IPS DF 19.7 (cell line): Measurements from ENCODE around the gene ZNF628.
"Not testable (repeated sequence)": the region's sequence is repeated elsewhere in the genome, so short reads cannot be mapped to it uniquely, and the experiment has no call there.

Experiments
- DNase-seq: peaks from one replicate; pipeline ENCODE4 v3.0.0-alpha.2; 2013; ENCODE audit warnings: low read depth, low spot score

The ZNF628 gene

GRCh38 chr19:55496820-55497219 is 20.4 kb downstream of the ZNF628 start:
- DNase-seq = not testable (repeated sequence)

- DNase-seq = no peak
These were observed 21.3 kb downstream of the ZNF628 start for GRCh38 chr19:55497763-55498162.

- no peak for DNase-seq
These were observed 21.9 kb downstream of the ZNF628 start for GRCh38 chr19:55498246-55498840.

- DNase-seq = no peak
These were observed 24.0 kb downstream of the ZNF628 start for GRCh38 chr19:55500368-55500952.

- no peak for DNase-seq
These were observed 26.0 kb downstream of the ZNF628 start for GRCh38 chr19:55502197-55502952.

GRCh38 chr19:55503157-55503501 is 26.7 kb downstream of the ZNF628 start:
- no peak for DNase-seq

GRCh38 chr19:55503502-55504251 is 27.3 kb downstream of the ZNF628 start:
- DNase-seq = peak; percentile 72

- DNase-seq = no peak
These were observed 27.8 kb downstream of the ZNF628 start for GRCh38 chr19:55504252-55504603.

- DNase-seq = no peak
These were observed 28.6 kb downstream of the ZNF628 start for GRCh38 chr19:55504981-55505380.

GRCh38 chr19:55508120-55508519 is 31.7 kb downstream of the ZNF628 start:
- no peak for DNase-seq

- DNase-seq = peak; percentile 54
These were observed 40.6 kb downstream of the ZNF628 start for GRCh38 chr19:55516878-55517620.

- no peak for DNase-seq
These were observed 43.3 kb downstream of the ZNF628 start for GRCh38 chr19:55519451-55520311.

GRCh38 chr19:55520691-55521292 is 44.4 kb downstream of the ZNF628 start:
- no peak for DNase-seq

- DNase-seq = no peak
These were observed 49.1 kb downstream of the ZNF628 start for GRCh38 chr19:55525289-55526101.

GRCh38 chr19:55526216-55527196 is 50.1 kb downstream of the ZNF628 start:
- DNase-seq = no peak

GRCh38 chr19:55527197-55528029 is 51.0 kb downstream of the ZNF628 start:
- no peak for DNase-seq

GRCh38 chr19:55528030-55528803 is 51.8 kb downstream of the ZNF628 start:
- no peak for DNase-seq
